ENCODE measurements around the gene UPF1.

UPF1 gene

GRCh38 chr19:18831524-18832305 is at the start of gene UPF1:
UPF1 (plus strand) TSS chr19:18831959; CDS start chr19:18832210, 251 bp downstream.
- DNase-seq (ENCODE audit: low read depth): peak; percentile 30

DNA sequence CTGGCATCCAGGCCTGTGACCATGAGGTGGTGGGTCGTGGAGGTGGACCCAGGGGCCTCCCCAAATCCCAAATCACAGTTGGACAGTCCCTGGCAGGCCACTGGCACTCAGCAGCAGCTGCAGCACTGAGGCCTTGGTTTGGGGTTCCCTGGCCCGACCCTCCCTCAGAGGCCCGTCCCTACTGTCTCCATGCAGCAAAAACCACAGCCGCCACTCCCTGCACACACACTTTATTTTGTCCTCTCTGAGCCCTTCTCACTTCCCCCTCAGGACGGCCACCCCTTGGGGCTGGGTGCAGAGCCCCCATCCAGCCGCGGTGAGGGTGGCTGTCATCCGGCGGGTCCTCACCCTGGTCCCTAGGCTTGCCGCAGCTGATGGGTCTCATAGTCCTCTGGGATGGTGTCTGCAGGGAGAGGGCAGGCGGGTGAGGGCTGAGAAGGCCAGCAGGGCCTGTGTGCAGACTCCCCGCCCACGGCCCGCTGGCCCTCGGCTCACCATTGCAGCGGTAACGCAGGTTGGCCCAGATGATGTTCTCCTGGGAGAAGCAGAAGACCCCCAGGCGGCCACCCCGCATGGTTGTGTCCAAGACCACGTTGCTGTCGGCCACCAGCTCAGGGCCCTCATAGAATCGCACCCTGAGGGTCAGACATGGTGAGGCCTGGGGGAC is 49.1 kb upstream of the UPF1 start:
- DNase-seq (ENCODE audit: low read depth): no peak

GRCh38 chr19:18783958-18784785 is 47.6 kb upstream of the UPF1 start:
- DNase-seq (ENCODE audit: low read depth): no peak

- no peak for DNase-seq (ENCODE audit: low read depth)
Observed at GRCh38 chr19:18784786-18785120, 47.0 kb upstream of the UPF1 start.

- DNase-seq (ENCODE audit: low read depth): no peak
Observed at GRCh38 chr19:18785179-18786124, 46.3 kb upstream of the UPF1 start.

GRCh38 chr19:18788529-18789421 is 43.0 kb upstream of the UPF1 start:
- no peak for DNase-seq (ENCODE audit: low read depth)

GRCh38 chr19:18789422-18789869 is 42.3 kb upstream of the UPF1 start:
- no peak for DNase-seq (ENCODE audit: low read depth)

GRCh38 chr19:18789883-18790565 is 41.7 kb upstream of the UPF1 start:
- DNase-seq (ENCODE audit: low read depth): no peak

DNA sequence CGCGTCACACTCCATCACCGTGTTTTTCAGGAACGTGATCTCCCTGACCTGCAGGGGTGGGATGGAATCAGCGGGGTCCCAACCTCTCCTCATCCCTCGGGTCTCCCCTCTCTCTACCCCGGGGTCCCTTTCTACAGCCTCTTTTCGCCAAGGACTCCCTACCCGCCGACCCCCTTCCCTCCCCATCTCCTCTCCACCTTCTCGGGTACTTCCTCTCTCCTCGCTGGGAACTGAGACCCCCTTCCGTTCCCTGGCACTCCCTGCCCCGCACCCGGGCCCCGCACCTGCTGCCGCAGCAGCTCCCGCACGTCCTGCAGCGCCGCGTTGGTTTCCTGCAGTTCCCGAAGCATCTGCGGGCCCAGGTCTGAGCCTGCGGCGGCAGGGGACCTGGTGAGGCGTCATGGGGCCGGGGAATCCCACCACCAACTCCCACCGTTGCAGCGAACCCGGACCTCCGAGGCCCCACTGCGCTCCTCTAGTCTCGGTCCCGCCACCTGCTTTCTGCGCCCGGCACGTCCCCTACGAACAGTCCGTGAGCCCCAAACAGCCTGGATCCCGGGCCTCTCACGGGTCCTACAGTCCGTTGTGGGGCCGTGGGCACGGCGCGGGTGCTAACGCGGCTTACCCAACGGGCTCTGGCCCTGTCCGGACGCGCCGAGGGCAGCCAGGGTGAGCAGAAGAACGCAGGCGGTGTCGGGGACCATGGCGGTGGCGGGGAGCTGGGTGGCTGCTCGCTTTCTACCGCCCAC is 41.0 kb upstream of the UPF1 start, which contains the start of gene COMP:
Gene COMP, minus strand, starts transcription at position 740 of the 749 bp plus-strand sequence. Its CDS starts 36 bp downstream, at position 704.
- DNase-seq (ENCODE audit: low read depth): no peak

GRCh38 chr19:18791315-18791678 is 40.5 kb upstream of the UPF1 start:
- no peak for DNase-seq (ENCODE audit: low read depth)

- no peak for DNase-seq (ENCODE audit: low read depth)
Observed at GRCh38 chr19:18792661-18793060, 39.1 kb upstream of the UPF1 start.

DNA sequence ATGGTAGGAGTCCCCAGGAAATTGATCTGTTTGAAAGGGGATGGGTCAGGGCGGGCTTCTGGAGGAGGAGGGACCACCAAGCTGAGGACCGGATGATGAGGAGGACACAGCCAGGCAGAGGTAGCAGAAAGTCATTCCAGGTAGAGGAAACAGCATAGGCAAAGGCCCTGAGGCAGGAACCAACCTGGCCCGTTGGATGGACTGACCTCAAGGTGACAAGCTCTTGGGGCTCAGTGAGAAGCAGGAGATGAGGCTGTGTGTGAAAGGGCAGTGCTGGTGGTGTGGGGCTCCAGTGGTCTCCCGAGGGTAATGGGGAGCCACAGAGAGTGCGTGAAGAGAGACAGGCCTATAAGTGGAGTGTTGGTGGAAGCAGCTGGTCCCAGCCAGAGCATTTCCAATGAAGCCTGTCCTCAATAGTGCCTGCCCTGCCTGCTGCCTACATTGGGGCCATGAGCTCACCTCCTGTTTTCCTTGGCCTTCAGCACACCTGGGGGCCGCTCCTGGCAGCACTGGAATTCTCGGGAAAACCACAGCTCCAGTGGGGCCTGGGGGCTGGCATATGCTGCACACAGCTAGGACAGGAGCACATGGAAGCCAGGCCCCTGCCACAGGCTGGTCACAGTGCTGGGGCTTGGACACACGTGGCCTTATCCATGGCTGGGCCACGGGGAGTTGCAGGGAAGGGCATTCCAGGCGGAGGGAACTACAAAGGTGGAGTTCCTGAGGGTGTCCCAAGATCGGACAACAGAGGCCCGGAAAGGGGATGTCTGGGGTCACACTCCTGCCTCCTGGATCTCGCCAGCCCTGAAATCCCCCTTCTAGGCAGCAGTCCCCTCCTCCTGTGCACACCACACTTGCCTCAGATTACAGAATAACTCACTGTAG is 38.4 kb upstream of the UPF1 start:
- no peak for DNase-seq (ENCODE audit: low read depth)

DNA sequence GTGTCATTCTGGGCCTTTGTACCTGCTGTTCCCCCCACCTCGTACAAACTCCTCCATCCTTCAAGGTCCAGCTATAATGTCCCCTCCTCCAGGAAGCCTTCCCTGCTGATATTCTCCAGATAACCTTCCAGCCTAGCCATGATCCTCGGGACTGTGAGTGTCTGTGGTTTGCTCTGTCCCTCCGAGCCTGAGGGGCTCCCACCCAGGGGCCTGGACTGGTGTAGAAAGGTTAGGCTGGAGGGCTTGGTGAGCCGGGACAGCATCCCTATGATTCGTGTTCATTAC is 37.8 kb upstream of the UPF1 start:
- DNase-seq (ENCODE audit: low read depth): no peak

DNA sequence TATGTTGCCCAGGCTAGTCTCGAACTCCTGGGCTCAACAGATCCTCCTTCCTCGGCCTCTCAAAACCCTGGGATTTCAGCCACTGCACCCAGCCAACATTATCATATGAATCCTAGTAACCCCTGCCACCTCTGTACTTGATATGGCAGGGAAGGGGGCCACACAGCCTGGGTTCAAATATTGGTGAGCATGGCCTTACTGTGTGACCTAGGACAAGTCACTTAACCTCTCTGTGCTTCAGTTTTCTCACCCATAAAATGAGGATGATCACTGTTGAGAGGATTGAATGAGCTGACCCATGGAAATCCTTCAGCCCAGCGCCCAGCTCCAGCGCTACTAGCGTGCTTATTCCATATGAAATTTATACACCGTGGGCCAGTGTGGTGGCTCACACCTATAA is 37.1 kb upstream of the UPF1 start:
- DNase-seq (ENCODE audit: low read depth): no peak

- no peak for DNase-seq (ENCODE audit: low read depth)
Observed at GRCh38 chr19:18795540-18795939, 36.2 kb upstream of the UPF1 start.

DNA sequence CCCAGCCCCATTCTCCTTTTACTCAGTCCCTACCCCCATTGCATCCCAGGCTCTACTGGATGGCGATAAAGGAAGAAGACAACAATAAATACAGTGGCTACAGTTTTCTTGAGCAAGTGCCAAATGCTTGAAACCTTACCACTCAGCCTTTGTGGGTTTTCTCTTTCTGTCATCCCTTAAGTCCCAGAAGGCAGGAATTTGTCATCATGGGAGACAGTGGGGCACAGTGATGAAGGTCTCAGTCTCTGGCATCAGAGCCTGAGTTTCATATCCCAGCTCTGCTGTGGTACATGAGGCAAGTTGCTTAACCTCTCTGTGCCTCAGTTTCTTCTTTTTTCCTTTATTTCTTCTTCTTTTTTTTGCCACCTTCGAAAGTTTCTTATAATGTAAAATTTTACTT is 35.5 kb upstream of the UPF1 start:
- no peak for DNase-seq (ENCODE audit: low read depth)

DNA sequence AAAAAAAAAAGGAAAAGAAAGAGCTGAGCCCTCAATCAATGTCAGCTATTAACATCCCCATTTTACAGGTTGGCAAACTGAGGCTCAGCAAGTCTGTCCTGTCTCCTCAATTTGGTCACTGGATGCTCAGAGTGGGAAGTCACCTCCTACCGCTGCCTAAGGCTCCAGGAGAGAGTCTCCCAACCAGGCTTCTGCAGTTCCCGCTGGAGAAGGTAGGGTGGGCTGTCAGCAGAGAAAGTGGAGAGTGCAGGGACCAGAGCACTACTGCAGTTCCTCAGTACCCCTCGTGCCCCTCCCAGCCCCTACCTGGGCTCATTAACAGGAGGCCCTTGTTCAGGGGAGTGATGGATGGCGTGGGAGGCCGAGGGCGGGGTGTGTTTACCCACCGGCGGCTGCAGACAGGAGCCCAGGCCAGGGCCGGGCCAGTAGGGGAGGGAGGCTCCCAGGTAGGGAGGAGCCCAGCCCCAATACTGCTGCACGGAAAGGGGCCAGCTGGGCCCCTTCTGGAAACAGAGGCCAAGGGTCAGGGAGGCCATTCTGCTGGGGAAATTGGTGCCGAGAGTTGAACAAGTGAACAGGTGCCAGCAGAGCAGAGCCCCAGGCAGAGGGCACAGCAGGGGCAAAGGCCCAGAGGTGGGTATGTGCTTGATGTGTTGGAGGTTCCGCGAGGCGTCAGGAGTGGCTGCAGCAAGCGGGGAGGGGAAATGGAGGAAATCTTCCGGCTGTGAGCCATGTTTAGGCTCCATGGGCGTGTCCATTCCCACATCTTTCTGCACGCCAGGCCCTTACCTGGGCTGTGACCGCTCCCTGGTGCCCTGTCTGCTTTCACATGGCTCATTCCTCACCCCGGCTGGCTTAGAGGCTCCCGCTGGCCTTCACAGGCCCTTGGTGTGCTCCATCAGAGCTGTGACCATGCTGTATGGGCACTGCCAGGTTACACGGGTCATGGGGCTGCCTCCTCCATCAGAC is 33.1 kb upstream of the UPF1 start:
- DNase-seq (ENCODE audit: low read depth): no peak
